WTC11 (cell line): ENCODE measurements around the gene OR1K1.

Experiments
- ATF2 ChIP-seq: sonication (generic); formaldehyde crosslinking; IDR thresholded peaks from 2 replicates; pipeline ENCODE4 v1.8.1; 2022; ENCODE audit warnings: low read depth, missing genetic modification reagents, borderline replicate concordance
- CTCF ChIP-seq: fragments of 200-600 bp; IDR thresholded peaks from 2 replicates; pipeline ENCODE4 v1.8.0; 2022; ENCODE audit warnings: antibody characterized with exemption
- E2F4 ChIP-seq: sonication (generic); formaldehyde crosslinking; IDR thresholded peaks from 2 replicates; pipeline ENCODE4 v1.8.1; 2022; ENCODE audit warnings: low read depth, mild to moderate bottlenecking, moderate library complexity, missing genetic modification reagents, borderline replicate concordance
- EMX1 ChIP-seq: fragments of 250-450 bp; sonication (Bioruptor Pico); IDR thresholded peaks from 2 replicates; pipeline ENCODE4 v1.8.0; 2021; ENCODE audit warnings: mild to moderate bottlenecking
- GABPB1 ChIP-seq: sonication (generic); formaldehyde crosslinking; IDR thresholded peaks from 2 replicates; pipeline ENCODE4 v1.8.1; 2023; ENCODE audit warnings: mild to moderate bottlenecking, missing genetic modification reagents
- MAX ChIP-seq: sonication (generic); formaldehyde crosslinking; IDR thresholded peaks from 2 replicates; pipeline ENCODE4 v1.8.0; 2022; ENCODE audit warnings: mild to moderate bottlenecking, missing genetic modification reagents
- NFE2L1 ChIP-seq: sonication (generic); formaldehyde crosslinking; IDR thresholded peaks from 2 replicates; pipeline ENCODE4 v1.8.1; 2023; ENCODE audit warnings: missing genetic modification reagents
- NR2C2 ChIP-seq: sonication (generic); formaldehyde crosslinking; IDR thresholded peaks from 2 replicates; pipeline ENCODE4 v1.8.0; 2022; ENCODE audit warnings: mild to moderate bottlenecking, missing genetic modification reagents
- SMAD3 ChIP-seq: sonication (generic); formaldehyde crosslinking; IDR thresholded peaks from 2 replicates; pipeline ENCODE4 v1.8.0; 2022; ENCODE audit warnings: missing genetic modification reagents, mild to moderate bottlenecking, borderline replicate concordance
- ZNF138 ChIP-seq: sonication (generic); formaldehyde crosslinking; conservative IDR thresholded peaks from 2 replicates; pipeline ENCODE4 v1.8.1; 2022; ENCODE audit warnings: mild to moderate bottlenecking, moderate library complexity, missing genetic modification reagents
- ZNF219 ChIP-seq: sonication (generic); formaldehyde crosslinking; IDR thresholded peaks from 2 replicates; pipeline ENCODE4 v1.8.0; 2023; ENCODE audit warnings: missing genetic modification reagents, mild to moderate bottlenecking, borderline replicate concordance

GRCh38 chr9:122848256-122848943 is 48.5 kb downstream of the OR1K1 start:
- no peak for TF ChIP-seq GABPB1
- TF ChIP-seq ZNF138 = no peak
- TF ChIP-seq E2F4 (CRISPR knock-in tag) = no peak
- TF ChIP-seq NFE2L1 (CRISPR knock-in tag) = no peak
- TF ChIP-seq CTCF = no peak
- no peak for TF ChIP-seq ZNF219 (CRISPR knock-in tag)
- no peak for TF ChIP-seq MAX (CRISPR knock-in tag)
- no peak for TF ChIP-seq SMAD3 (CRISPR knock-in tag)
- TF ChIP-seq ATF2 (CRISPR knock-in tag) = no peak
- no peak for TF ChIP-seq EMX1 (CRISPR knock-in tag)
- no peak for TF ChIP-seq NR2C2 (CRISPR knock-in tag)
